Caco-2 (cell line): ENCODE data around the gene TRIM9. TPM values are rescaled to one million over a fixed set of nuclear protein-coding genes. Genes with fewer than 3 reads are reported as not detected.

Source experiments
- BruUV-seq: library from RNA; stranded (reverse); fragments of 400-500 nt; replicated peaks from 2 replicates; lab custom pipeline; 2021; lab: Mats Ljungman, UMichigan
- CTCF ChIA-PET: fragments of 300-600 bp; sonication (Branson Sonifier 250); formaldehyde crosslinking; loops from one replicate; lab custom pipeline; 2022; ENCODE audit warnings: antibody characterized with exemption; lab: Charles Lee
- POLR2A ChIA-PET: fragments of 300-600 bp; sonication (Branson Sonifier 250); formaldehyde crosslinking; loops from one replicate; lab custom pipeline; 2022; ENCODE audit warnings: antibody characterized with exemption; lab: Charles Lee
- DNase-seq, 2 experiments: peaks; one replicate each; pipeline versions ENCODE4 v3.0.0 to v3.0.0-alpha.2; 2020 to 2022
- H3K27me3 ChIP-seq: replicated peaks from 2 replicates; pipeline ENCODE4 v1.6.0; 2011; ENCODE audit warnings: low read length; ENCODE audit not compliant: control insufficient read depth, insufficient read depth
- H3K36me3 ChIP-seq: 2 replicates; pipeline ENCODE4 v1.5.1; 2011; ENCODE audit warnings: low read length; ENCODE audit not compliant: control insufficient read depth, insufficient read depth
- H3K4me1 ChIP-seq: fragments of 250-450 bp; sonication (Bioruptor Pico); 2 replicates; pipeline ENCODE4 v1.5.1; 2020; ENCODE audit warnings: mild to moderate bottlenecking
- H3K4me3 ChIP-seq: 2 replicates; pipeline ENCODE4 v1.5.1; 2011; ENCODE audit warnings: low read depth, mild to moderate bottlenecking, control low read depth, low read length
- H3K9me3 ChIP-seq: fragments of 250-450 bp; sonication (Bioruptor Pico); 2 replicates; pipeline ENCODE4 v1.5.1; 2020; ENCODE audit warnings: mild to moderate bottlenecking, moderate library complexity
- H3K27ac Mint-ChIP-seq: one replicate; pipeline ENCODE4 v1.8.0; 2022; ENCODE audit warnings: mixed read lengths; ENCODE audit not compliant: unreplicated experiment
- H3K27me3 Mint-ChIP-seq: one replicate; pipeline ENCODE4 v1.8.0; 2022; ENCODE audit warnings: mixed read lengths; ENCODE audit not compliant: insufficient read depth, unreplicated experiment
- H3K36me3 Mint-ChIP-seq: one replicate; pipeline ENCODE4 v1.8.0; 2022; ENCODE audit warnings: mild to moderate bottlenecking, mixed read lengths; ENCODE audit not compliant: insufficient read depth, unreplicated experiment
- H3K4me1 Mint-ChIP-seq: one replicate; pipeline ENCODE4 v1.8.0; 2022; ENCODE audit warnings: low read depth, mixed read lengths; ENCODE audit not compliant: unreplicated experiment
- H3K4me3 Mint-ChIP-seq: one replicate; pipeline ENCODE4 v1.8.0; 2022; ENCODE audit warnings: mild to moderate bottlenecking, moderate library complexity, mixed read lengths; ENCODE audit not compliant: unreplicated experiment
- H3K9me3 Mint-ChIP-seq: one replicate; pipeline ENCODE4 v1.8.0; 2022; ENCODE audit warnings: mixed read lengths; ENCODE audit not compliant: unreplicated experiment
- intact Hi-C: fragments of 100-400 bp; cut with micrococcal nuclease; formaldehyde crosslinking; loops from one replicate; pipeline ENCODE4 v1.10.0; 2022; ENCODE audit not compliant: unreplicated experiment
- total RNA-seq: library from RNA; stranded (reverse); gene quantifications from 2 replicates; pipeline ENCODE4 v1.2.3, GENCODE V29; 2022
- TF ChIP-seq, protein P1 (sequence below), 2 experiments: fragments of 200-600 bp in 1 of 2; IDR thresholded peaks; 1 replicate in 1 of 2; 2 replicates in 1 of 2; pipeline versions ENCODE4 v1.5.1 to v1.8.0; 2011 to 2022; ENCODE audit warnings: antibody characterized with exemption in 1 of 2, control low read depth in 1 of 2, inconsistent platforms in 1 of 2, low read depth in 1 of 2, low read length in 1 of 2, mild to moderate bottlenecking in 1 of 2, moderate library complexity in 1 of 2; ENCODE audit not compliant: insufficient read depth in 1 of 2, severe bottlenecking in 1 of 2, unreplicated experiment in 1 of 2

TRIM9 gene
- total RNA-seq, 1 experiment from 2014 or later, result 2.7 TPM

DNA sequence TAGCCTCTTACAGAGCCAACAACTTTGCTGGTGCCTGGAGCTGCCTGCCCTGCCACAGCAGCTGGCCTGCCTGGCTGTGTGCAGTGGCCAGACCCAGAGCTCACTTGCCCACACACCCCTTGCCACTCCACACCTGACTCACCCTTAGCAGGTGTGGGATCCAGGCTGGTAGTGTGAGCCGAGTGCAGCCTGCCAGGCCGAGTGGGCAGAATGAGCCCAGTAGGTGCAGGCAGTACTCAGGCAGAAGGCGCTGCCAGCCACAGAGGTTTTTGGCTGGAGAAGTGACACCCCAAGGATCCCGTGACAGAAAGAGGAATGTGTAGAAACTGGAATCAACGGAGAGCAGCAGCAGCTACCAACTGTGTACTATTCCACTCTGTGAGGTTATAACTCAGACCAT is 120.8 kb downstream of the TRIM9 start:
- Histone ChIP-seq H3K9me3 (no peaks in the 10 kb centered on the region), H3K27me3 (no peaks in the 10 kb centered on the region), H3K4me3 (no peak overlapping the region), H3K36me3 (no peaks in the 10 kb centered on the region), H3K4me1 (peaks cover 19% of the 10 kb centered on the region)
- ChIA-PET POLR2A (no interaction called here), CTCF (no interaction called here)
- Mint-ChIP-seq H3K9me3 (no peaks in the 10 kb centered on the region), H3K4me3 (no peak overlapping the region), H3K27ac (no peak overlapping the region), H3K27me3 (no peaks in the 10 kb centered on the region), H3K36me3 (no peaks in the 10 kb centered on the region), H3K4me1 (peaks cover 13% of the 10 kb centered on the region)
- intact Hi-C loops, result no loop called here
- DNase-seq, result no peak
- TF ChIP-seq, protein P1, sequence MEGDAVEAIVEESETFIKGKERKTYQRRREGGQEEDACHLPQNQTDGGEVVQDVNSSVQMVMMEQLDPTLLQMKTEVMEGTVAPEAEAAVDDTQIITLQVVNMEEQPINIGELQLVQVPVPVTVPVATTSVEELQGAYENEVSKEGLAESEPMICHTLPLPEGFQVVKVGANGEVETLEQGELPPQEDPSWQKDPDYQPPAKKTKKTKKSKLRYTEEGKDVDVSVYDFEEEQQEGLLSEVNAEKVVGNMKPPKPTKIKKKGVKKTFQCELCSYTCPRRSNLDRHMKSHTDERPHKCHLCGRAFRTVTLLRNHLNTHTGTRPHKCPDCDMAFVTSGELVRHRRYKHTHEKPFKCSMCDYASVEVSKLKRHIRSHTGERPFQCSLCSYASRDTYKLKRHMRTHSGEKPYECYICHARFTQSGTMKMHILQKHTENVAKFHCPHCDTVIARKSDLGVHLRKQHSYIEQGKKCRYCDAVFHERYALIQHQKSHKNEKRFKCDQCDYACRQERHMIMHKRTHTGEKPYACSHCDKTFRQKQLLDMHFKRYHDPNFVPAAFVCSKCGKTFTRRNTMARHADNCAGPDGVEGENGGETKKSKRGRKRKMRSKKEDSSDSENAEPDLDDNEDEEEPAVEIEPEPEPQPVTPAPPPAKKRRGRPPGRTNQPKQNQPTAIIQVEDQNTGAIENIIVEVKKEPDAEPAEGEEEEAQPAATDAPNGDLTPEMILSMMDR (IDR thresholded peaks at IDR 0.05; ENCODE audit: insufficient read depth in 1 of 2, low read depth in 1 of 2, low read length in 1 of 2, severe bottlenecking in 1 of 2, unreplicated experiment in 1 of 2), result no peak
- no TSS peak for BruUV-seq

DNA sequence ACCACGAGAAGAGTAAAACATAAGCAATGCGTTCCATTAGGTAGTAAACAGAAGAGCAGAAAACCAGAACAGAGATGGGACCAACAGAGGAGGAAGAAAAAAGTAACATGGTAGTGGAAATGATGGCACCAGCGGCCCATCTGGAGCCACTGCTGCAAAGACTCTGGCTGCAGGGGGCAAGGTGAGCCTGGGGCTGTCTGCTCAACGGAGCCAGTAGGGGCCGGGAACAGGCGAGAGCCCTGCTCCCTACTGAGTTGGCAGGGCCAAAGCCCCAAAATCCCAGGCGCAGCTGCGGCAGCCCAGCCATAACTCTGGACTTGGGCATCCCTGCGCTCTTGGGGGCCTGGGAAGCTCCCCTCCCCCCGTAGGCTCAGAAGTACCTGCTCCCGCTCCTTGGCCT is 122.2 kb downstream of the TRIM9 start:
- H3K36me3 ChIP-seq, result no peaks in the 10 kb centered on the region
- no peak overlapping the region for H3K4me3 ChIP-seq
- intact Hi-C loops, result no loop called here
- POLR2A ChIA-PET, result no interaction called here
- H3K27ac Mint-ChIP-seq, result peak overlapping the region; percentile 10
- H3K4me1 Mint-ChIP-seq, result peaks cover 1% of the 10 kb centered on the region
- TF ChIP-seq, protein P1 (IDR thresholded peaks at IDR 0.05; ENCODE audit: insufficient read depth in 1 of 2, low read depth in 1 of 2, low read length in 1 of 2, severe bottlenecking in 1 of 2, unreplicated experiment in 1 of 2), result no peak
- H3K9me3 ChIP-seq, result no peaks in the 10 kb centered on the region
- H3K9me3 Mint-ChIP-seq, result no peaks in the 10 kb centered on the region
- CTCF ChIA-PET, result no interaction called here
- H3K27me3 ChIP-seq, result no peaks in the 10 kb centered on the region
- no TSS peak for BruUV-seq
- no peak for DNase-seq
- no peaks in the 10 kb centered on the region for H3K27me3 Mint-ChIP-seq
- no peaks in the 10 kb centered on the region for H3K36me3 Mint-ChIP-seq
- H3K4me1 ChIP-seq, result peaks cover 5% of the 10 kb centered on the region
- no peak overlapping the region for H3K4me3 Mint-ChIP-seq

DNA sequence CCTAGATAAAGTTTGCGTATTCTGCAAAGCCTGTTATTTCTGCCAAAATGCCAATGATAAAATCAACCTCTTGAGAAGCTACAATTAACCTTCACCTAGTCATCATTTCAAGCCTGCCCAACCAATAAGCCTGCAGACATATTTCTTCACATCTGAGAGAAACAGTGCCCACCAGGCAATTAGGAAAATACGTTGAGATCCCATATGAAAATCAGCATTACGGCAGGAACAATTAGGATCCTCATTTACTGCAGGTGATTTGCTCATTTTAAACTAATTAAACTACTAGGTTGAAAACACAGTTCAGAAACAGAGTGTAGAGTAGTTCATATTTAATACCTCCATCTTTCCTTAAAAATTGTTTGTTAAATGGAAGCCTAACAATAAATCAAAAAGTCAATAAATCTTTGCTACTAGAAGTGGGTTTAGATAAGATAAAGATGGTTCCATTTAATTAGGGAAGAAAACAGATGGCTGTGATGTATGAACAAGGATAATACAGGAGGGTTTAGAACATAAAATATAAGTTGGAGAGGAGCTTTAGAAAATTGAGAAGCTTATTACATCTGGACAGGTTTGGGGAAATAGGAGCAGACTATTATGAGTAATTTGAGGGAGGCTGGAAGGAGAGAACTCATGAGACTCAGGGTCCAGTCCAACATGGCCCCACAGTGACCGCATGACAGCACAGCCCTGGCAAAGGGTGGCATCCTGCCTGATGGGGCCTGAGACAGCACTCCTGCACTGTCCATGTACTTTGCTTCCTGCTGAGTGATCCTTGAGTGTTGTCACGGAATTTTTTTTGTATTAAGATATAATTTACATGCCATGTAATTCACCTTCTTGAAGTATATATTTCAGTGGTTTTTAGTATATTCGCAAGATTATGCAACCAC is 123.8 kb downstream of the TRIM9 start:
- DNase-seq, result no peak
- no TSS peak for BruUV-seq
- Mint-ChIP-seq H3K27me3 (no peaks in the 10 kb centered on the region), H3K27ac (no peak overlapping the region), H3K9me3 (no peaks in the 10 kb centered on the region), H3K4me1 (no peaks in the 10 kb centered on the region), H3K36me3 (no peaks in the 10 kb centered on the region), H3K4me3 (no peak overlapping the region)
- H3K4me1 ChIP-seq, result no peaks in the 10 kb centered on the region
- no peaks in the 10 kb centered on the region for H3K27me3 ChIP-seq
- H3K4me3 ChIP-seq, result no peak overlapping the region
- ChIA-PET CTCF (no interaction called here), POLR2A (no interaction called here)
- no peaks in the 10 kb centered on the region for H3K9me3 ChIP-seq
- H3K36me3 ChIP-seq, result no peaks in the 10 kb centered on the region
- intact Hi-C loops, result no loop called here
- TF ChIP-seq, protein P1 (IDR thresholded peaks at IDR 0.05; ENCODE audit: insufficient read depth in 1 of 2, low read depth in 1 of 2, low read length in 1 of 2, severe bottlenecking in 1 of 2, unreplicated experiment in 1 of 2), result no peak
